Posterior vena cava (tissue), 2 donors: ENCODE measurements around the gene COMMD7. TPM values are rescaled to one million over a fixed set of nuclear protein-coding genes. Genes with fewer than 3 reads are reported as not detected.
"Not testable (repeated sequence)": the region's sequence is repeated elsewhere in the genome, so short reads cannot be mapped to it uniquely, and the experiment has no call there.

Source experiments
- DNase-seq: peaks from one replicate; pipeline ENCODE4 v3.0.0-alpha.2; 2020; ENCODE audit warnings: low spot score
- intact Hi-C, 2 donors: fragments of 100-400 bp; cut with DNase I; formaldehyde crosslinking; loops; one replicate each; pipeline versions ENCODE4 v1.14.1 to v1.14.2; 2022 to 2023
- total RNA-seq, 2 donors: library from RNA; stranded (reverse); fragmentation: NEBNext Ultra II Directional; extraction: Animal tissue kit (Norgen Biotek cat#: 25700); gene quantifications; one replicate each; pipeline ENCODE4 v1.2.1, GENCODE V29; 2021
- donor health status: DM: yes; HTN: yes; CAD: no.
- donor health status: DM: yes; HTN: yes; CAD: no.

Gene COMMD7
- total RNA-seq, 2 donors from 2014 or later = 38.9 to 43.2 TPM

DNA sequence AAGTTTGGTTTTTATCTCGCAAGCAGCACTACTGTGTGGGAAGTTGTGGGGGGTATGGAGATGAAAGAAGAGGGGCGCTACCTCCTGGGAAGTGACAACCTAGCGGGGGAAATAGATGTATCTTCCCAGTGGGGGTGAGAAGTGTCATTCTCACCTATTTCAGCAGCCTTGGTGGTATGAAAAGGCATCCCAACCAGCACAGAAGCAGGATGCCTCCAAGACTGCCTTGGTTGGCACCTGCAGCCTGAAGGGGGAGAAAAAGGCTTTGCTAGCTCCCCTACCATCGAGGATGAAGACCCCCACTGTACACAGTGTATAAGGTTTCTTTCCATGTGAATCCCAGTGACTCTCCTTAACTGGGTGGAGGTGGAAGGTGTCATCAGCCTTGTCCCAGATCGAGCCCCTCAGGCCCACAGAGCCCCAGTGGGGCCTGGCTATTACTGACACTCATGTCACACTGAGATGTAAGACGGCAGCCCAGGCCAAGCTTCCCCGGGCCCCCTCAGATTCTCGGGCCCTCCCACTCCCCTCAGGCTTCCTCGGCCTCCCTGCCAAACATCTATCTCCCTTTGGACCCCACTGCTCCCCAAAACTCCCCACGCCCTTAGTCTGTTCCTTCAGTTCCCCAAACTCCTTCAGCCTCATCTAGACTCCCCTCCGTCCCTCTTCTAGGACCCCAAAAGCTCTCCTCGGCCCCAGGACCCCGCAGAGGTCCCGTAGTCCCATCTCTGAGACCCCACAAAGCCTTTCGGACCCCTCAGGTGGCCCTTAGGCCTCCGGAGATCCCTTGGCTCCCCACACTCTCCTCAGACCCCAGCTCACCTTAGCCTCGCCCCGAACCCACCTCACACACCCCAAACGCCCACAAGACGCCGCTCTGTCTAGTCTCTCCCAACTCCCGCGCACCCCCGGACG, 688 bp downstream of the COMMD7 start:
- no peak for DNase-seq
- intact Hi-C loops = no loop called here

GRCh38 chr20:32741151-32741550, 2.1 kb downstream of the COMMD7 start:
- intact Hi-C loops = no loop called here

DNA sequence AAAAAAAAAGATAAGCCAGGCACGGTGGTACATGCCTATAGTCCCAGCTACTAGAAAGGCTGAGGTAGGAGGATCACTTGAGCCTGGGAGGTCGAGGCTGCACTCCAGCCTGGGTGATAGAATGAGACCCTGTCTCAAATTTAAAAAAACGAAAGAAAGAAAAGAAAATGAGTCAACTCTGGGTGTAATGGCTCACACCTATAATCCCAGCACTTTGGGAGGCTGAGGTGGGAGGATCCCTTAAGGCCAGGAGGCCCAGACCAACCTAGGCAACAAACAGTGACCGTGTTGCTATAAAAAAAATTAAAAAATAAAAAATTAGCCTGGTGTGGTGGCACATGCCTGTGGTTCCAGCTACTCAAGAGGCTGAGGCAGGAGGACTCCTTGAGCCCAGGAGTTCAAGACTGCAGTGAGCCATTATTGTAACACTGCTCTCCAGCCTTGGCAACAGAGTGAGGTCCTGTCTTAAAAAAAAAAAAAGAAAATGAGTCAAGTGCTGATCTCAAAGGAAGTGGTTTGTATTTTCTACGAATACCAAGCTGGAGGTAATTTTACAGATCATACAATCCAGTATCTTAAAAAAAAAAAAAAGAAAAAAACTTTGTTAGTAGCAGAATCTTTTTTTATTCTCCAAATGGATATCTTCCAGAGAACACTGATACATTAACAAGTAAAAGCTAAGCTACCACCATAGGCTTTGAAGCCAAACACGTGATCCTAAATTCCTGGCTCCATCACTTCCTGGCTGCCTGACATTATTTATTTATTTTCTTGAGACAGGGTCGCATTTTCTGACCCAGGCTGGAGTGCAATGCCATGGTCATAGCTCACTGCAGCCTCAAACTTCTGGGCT, 5.7 kb downstream of the COMMD7 start:
- DNase-seq = no peak
- intact Hi-C loops = loop anchor here in 1 of 2 donors (2.0 kb wide), 1 partner anchor 73 kb away; no protein-coding TSS in a partner anchor

More at GRCh38 chr20:32741151-32741550, 2.1 kb downstream of the COMMD7 start:
- no peak for DNase-seq

DNA sequence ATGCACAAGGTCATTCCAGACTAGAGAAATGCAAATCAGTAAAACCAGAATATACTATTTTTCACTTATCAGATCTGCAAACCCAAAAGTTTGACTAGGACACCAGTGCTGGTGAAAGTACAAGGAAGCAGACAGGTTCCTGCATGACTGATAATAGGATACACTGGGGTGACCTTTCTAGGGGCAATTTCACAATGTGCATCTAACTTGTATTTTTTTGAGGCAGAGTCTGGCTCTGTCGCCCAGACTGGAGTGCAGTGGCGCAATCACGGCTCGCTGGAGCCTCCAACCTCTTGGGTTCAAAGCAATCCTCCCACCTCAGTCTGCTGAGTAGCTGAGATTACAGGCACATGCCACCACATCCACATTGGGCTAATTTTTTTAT, 11.4 kb downstream of the COMMD7 start:
- no peak for DNase-seq
- intact Hi-C loops = no loop called here

DNA sequence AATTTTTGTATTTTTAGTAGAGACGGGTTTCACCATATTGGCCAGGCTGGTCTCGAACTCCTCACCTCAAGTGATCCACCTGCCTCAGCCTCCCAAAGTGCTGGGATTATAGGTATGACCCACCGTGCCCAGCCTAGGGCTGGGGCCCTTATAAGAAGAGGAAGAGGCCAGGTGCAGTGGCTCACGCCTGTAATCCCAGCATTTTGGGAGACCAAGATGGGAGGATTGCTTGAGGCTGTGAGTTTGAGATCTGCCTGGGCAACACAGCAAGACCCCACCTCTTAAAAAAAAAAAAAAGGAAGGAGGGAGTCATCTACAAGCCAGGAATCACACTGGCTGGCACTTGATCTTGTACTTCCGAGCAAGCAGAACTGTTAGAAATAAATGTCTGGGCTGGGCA, 13.9 kb downstream of the COMMD7 start:
- intact Hi-C loops, DNase-seq: not testable (repeated sequence)

DNA sequence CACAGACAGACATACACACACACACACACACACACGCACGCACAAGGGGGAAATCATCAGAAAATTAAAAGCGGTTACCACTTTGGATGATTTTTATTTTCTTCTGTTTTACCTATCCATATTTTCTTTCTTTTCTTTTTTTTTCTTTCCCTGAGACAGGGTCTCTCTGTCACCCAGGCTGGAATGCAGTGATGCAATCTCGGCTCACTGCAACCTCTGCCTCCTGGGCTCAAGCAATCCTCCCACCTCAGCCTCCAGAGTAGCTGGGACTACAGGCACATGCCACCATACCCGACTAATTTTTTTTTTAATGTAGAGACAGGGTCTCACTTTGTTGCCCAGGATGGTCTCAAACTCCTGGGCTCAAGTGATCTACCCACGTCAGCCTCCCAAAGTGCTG, 14.8 kb downstream of the COMMD7 start:
- intact Hi-C loops = not testable (repeated sequence)
- DNase-seq = peak; percentile 9

DNA sequence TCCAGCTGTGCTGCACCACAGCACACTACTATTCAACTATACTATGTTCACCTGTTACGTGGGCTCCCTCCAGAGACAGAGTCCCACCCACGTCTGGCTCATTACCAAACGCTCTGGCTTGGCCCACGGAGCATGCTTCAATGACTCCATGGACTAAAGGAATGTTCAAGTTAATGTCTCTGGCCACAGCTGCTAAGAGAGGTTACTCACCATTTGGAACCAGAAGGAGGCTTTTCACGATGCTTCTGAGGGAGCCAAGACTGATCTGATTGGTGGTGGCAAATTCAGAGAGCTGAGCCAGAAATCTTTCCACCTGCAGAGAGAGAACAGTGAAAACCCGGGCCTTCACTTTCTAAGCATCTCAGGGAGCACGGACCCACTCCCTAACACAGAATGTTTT, 15.6 kb downstream of the COMMD7 start:
- DNase-seq = peak; percentile 82
- intact Hi-C loops = no loop called here

- DNase-seq = no peak
- intact Hi-C loops = no loop called here
Observed at GRCh38 chr20:32718749-32719348, 24.4 kb downstream of the COMMD7 start.

GRCh38 chr20:32711346-32711745, 31.9 kb downstream of the COMMD7 start:
- no peak for DNase-seq
- intact Hi-C loops = no loop called here

DNA sequence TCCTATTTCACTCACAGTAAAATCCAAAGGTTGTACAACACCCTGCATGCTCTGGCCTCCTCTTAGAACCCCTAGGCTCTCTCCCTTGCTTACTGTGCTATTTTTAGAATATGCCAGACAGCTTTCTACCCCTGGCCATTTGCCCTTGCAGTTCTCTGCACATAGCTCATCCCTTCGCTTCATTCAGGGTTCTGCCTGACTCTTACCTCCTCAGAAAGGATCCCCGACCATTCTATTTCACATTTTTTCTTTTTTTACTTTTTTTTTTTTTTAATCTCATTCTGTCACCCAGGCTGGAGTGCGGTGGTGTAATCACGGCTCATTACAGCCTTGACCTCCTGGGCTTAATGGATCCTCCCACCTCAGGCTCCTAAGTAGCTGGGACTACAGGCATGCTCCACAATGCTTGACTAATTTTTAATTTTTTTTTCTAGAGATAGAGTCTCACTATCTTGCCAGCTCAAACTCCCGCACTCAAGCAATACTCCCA, 33.6 kb downstream of the COMMD7 start:
- DNase-seq = no peak
- intact Hi-C loops = no loop called here

DNA sequence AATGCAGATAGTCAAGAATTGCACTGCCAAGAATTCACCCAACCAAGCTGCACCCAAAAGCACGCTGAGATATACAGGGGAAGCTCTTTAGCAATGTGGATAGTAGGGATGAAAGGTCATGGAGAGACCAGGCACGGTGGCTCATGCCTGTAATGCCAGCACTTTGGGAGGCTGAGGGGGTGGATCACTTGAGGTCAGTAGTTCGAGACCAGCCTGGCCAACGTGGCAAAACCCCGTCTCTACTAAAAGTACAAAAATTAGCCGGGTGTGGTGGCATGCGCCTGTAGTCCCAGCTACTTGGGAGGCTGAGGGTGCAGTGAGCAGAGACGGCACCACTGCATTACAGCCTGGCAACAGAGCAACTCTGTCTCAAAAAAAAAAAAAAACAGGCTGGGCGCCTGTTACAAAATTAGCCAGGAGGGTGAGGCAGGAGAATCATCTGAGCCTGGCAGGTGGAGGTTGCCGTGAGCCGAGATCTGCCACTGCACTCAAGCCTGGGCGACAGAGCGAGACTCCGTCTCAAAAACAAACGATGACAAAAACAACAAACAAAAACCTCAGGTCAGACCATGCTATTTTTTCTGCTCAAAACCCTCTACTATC, 34.1 kb downstream of the COMMD7 start:
- DNase-seq, intact Hi-C loops: not testable (repeated sequence)

- DNase-seq = no peak
- intact Hi-C loops = no loop called here
Observed at GRCh38 chr20:32707691-32708581, 35.3 kb downstream of the COMMD7 start.

GRCh38 chr20:32706486-32706885, 36.8 kb downstream of the COMMD7 start:
- intact Hi-C loops = no loop called here

GRCh38 chr20:32702706-32703425, 40.4 kb downstream of the COMMD7 start:
- DNase-seq = no peak
- intact Hi-C loops = no loop called here

More at GRCh38 chr20:32706486-32706885, 36.8 kb downstream of the COMMD7 start:
- no peak for DNase-seq

DNA sequence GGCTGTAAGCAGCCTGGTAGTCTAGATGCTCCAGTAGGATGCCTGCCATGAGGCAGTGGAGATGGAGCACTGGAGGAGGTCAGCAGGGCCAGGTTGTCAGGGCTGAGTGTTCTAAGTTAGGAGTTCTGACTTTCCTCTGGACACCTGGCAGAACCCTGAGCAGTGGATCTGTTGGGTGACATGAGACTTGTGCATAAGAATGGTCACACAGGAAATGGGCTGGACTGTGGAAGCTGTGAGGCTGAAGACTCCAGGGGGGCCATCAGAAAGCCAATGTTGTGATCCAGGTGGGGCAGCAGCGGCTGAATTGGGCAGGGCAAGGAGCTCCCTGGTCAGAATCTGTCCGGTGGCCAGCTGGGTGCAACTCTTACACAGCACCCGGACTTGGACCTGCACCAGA, 45.7 kb downstream of the COMMD7 start:
- no peak for DNase-seq
- intact Hi-C loops = no loop called here

DNA sequence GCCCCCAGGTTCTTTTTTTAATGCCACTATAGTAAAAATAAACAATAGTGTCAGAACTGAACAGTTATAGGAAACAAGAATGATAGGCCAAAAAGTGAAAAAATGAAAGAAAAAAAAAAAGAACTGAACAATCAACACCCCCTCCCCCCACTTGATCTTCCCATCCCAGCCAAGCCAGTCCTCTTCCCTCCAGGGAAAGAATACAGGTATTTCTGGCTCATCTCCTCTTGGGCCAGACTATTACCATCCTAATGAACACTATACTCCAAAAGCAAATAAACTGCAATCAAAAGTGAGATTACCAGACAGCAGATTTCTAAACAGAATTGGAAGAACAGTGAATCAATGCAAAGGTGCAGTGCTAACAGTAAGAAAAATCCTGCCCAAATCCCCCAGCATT, 48.2 kb downstream of the COMMD7 start:
- no peak for DNase-seq
- intact Hi-C loops = no loop called here

- intact Hi-C loops = loop anchor here in 1 of 2 donors (10.0 kb wide), 1 partner anchor 76 kb away; the partner anchor contains the start of gene DNMT3B
- not testable (repeated sequence) for DNase-seq
Observed at GRCh38 chr20:32688966-32689365, 54.3 kb downstream of the COMMD7 start.
